OCI-LY7 (cell line): ENCODE measurements around the gene IGSF3. TPM values are rescaled to one million over a fixed set of nuclear protein-coding genes. Genes with fewer than 3 reads are reported as not detected.

Experiments
- BruUV-seq: library from RNA; stranded (reverse); fragments of 400-500 nt; replicated peaks from 2 replicates; lab custom pipeline; 2021; lab: Mats Ljungman, UMichigan
- CTCF ChIA-PET: fragments of 300-600 bp; sonication (Branson Sonifier 250); formaldehyde crosslinking; loops from one replicate; lab custom pipeline; 2022; ENCODE audit warnings: antibody characterized with exemption; ENCODE audit not compliant: unreplicated experiment; lab: Charles Lee
- POLR2A ChIA-PET: fragments of 300-600 bp; sonication (Branson Sonifier 250); formaldehyde crosslinking; loops from one replicate; lab custom pipeline; 2022; ENCODE audit warnings: antibody characterized with exemption; lab: Charles Lee
- DNase-seq: peaks from one replicate; pipeline ENCODE4 v3.0.0-alpha.2; 2015; ENCODE audit warnings: low spot score
- H2AFZ ChIP-seq: fragments of 200-600 bp; sonication (generic), shearing (Covaris generic); 2 replicates; pipeline ENCODE4 v1.6.1; 2014; ENCODE audit warnings: mild to moderate bottlenecking, antibody characterized with exemption, low read length, moderate library complexity
- H3K27ac ChIP-seq: fragments of 200-600 bp; sonication (generic); 2 replicates; pipeline ENCODE4 v1.5.1; 2014; ENCODE audit warnings: mixed run types, low read depth, mild to moderate bottlenecking, moderate library complexity, low read length, inconsistent platforms; ENCODE audit not compliant: poor library complexity, severe bottlenecking
- H3K36me3 ChIP-seq: fragments of 200-600 bp; sonication (generic); 2 replicates; pipeline ENCODE4 v1.6.1; 2014; ENCODE audit warnings: mild to moderate bottlenecking, antibody characterized with exemption, low read length, moderate library complexity, mixed read lengths; ENCODE audit not compliant: insufficient read depth
- H3K4me1 ChIP-seq: fragments of 200-600 bp; sonication (generic); 2 replicates; pipeline ENCODE4 v1.5.1; 2014; ENCODE audit warnings: mild to moderate bottlenecking, low read length; ENCODE audit not compliant: insufficient read depth, poor library complexity, severe bottlenecking
- H3K4me2 ChIP-seq: fragments of 200-600 bp; sonication (generic); 2 replicates; pipeline ENCODE4 v1.6.1; 2014; ENCODE audit warnings: mild to moderate bottlenecking, low read length
- H3K4me3 ChIP-seq: fragments of 200-600 bp; sonication (generic); 2 replicates; pipeline ENCODE4 v1.5.1; 2014; ENCODE audit warnings: mild to moderate bottlenecking, low read depth, low read length; ENCODE audit not compliant: poor library complexity, severe bottlenecking
- H3K79me2 ChIP-seq: fragments of 200-600 bp; sonication (generic); 2 replicates; pipeline ENCODE4 v1.6.1; 2016; ENCODE audit warnings: low read depth, mild to moderate bottlenecking, low read length, moderate library complexity, mixed read lengths; ENCODE audit not compliant: insufficient read depth
- H3K9me2 ChIP-seq: fragments of 200-600 bp; sonication (generic); 2 replicates; pipeline ENCODE4 v1.6.1; 2016; ENCODE audit warnings: mild to moderate bottlenecking, low read length, mixed read lengths; ENCODE audit not compliant: insufficient read depth
- H3K9me3 ChIP-seq: fragments of 200-600 bp; sonication (generic); 2 replicates; pipeline ENCODE4 v1.6.1; 2014; ENCODE audit warnings: mild to moderate bottlenecking, mixed run types, low read length, mixed read lengths
- H4K20me1 ChIP-seq: fragments of 200-600 bp; sonication (generic); 2 replicates; pipeline ENCODE4 v1.6.1; 2014; ENCODE audit warnings: mild to moderate bottlenecking, antibody characterized with exemption, low read length, moderate library complexity, mixed read lengths; ENCODE audit not compliant: insufficient read depth
- CTCF ChIP-seq: fragments of 200-600 bp; sonication (generic); conservative IDR thresholded peaks from 2 replicates; pipeline ENCODE4 v1.5.1; 2014; ENCODE audit warnings: mild to moderate bottlenecking, antibody characterized with exemption, low read length, moderate library complexity, mixed read lengths
- EZH2phosphoT487 ChIP-seq: fragments of 200-600 bp; sonication (generic); IDR thresholded peaks from 2 replicates; pipeline ENCODE4 v1.6.1; 2018; ENCODE audit warnings: low read depth, borderline replicate concordance, mild to moderate bottlenecking, mixed run types, antibody characterized with exemption, low read length, moderate library complexity, mixed read lengths
- intact Hi-C: fragments of 100-400 bp; cut with micrococcal nuclease; formaldehyde crosslinking; loops from one replicate; pipeline ENCODE4 v1.10.0; 2022; ENCODE audit not compliant: unreplicated experiment
- total RNA-seq, 2 experiments: library from RNA; depleted of rRNA in 1 of 2; stranded (reverse); fragments of >200 nt in 1 of 2; shearing (Covaris generic) in 1 of 2; gene quantifications; 2 replicates each; pipeline ENCODE4 v1.2.3, GENCODE V29; 2014 to 2022

IGSF3 gene
- total RNA-seq, 2 experiments from 2014 or later = not detected

- BruUV-seq = no TSS peak
- CTCF ChIA-PET = interaction anchor here (1.0 kb wide), 1 partner anchor 19 kb away, joined by 3 read pairs; no protein-coding TSS in a partner anchor
- no peaks in the 10 kb centered on the region for H3K4me1 ChIP-seq
- H3K36me3 ChIP-seq = no peaks in the 10 kb centered on the region
- no peak overlapping the region for H3K27ac ChIP-seq
- H3K79me2 ChIP-seq = no peaks in the 10 kb centered on the region
- no peak overlapping the region for H3K4me3 ChIP-seq
- H2AFZ ChIP-seq = no peak overlapping the region
- intact Hi-C loops = no loop called here
- POLR2A ChIA-PET = no interaction called here
- DNase-seq = no peak
- no peaks in the 10 kb centered on the region for H3K9me3 ChIP-seq
- no peaks in the 10 kb centered on the region for H4K20me1 ChIP-seq
- no peak overlapping the region for H3K4me2 ChIP-seq
- no peak for TF ChIP-seq CTCF
- TF ChIP-seq EZH2phosphoT487 = no peak
- no peaks in the 10 kb centered on the region for H3K9me2 ChIP-seq
These were observed 39.3 kb upstream of the IGSF3 start for GRCh38 chr1:116706841-116707240.

- Histone ChIP-seq H3K9me3 (no peaks in the 10 kb centered on the region), H3K4me3 (no peak overlapping the region), H3K79me2 (no peaks in the 10 kb centered on the region), H3K4me2 (no peak overlapping the region), H3K4me1 (no peaks in the 10 kb centered on the region), H3K27ac (no peak overlapping the region), H2AFZ (no peak overlapping the region), H3K36me3 (no peaks in the 10 kb centered on the region), H4K20me1 (no peaks in the 10 kb centered on the region), H3K9me2 (no peaks in the 10 kb centered on the region)
- intact Hi-C loops = no loop called here
- ChIA-PET POLR2A (no interaction called here), CTCF (interaction anchor here (1.0 kb wide), 1 partner anchor 20 kb away, joined by 3 read pairs; no protein-coding TSS in a partner anchor)
- no peak for DNase-seq
- TF ChIP-seq CTCF (no peak), EZH2phosphoT487 (no peak)
- BruUV-seq = no TSS peak
These were observed 38.6 kb upstream of the IGSF3 start for GRCh38 chr1:116706123-116706522.

- Histone ChIP-seq H3K79me2 (no peaks in the 10 kb centered on the region), H3K4me3 (no peak overlapping the region), H3K4me2 (no peak overlapping the region), H2AFZ (no peak overlapping the region), H3K4me1 (no peaks in the 10 kb centered on the region), H3K36me3 (no peaks in the 10 kb centered on the region), H3K9me2 (no peaks in the 10 kb centered on the region), H4K20me1 (no peaks in the 10 kb centered on the region), H3K9me3 (no peaks in the 10 kb centered on the region), H3K27ac (no peak overlapping the region)
- TF ChIP-seq EZH2phosphoT487 = no peak
- no peak for TF ChIP-seq CTCF
- ChIA-PET CTCF (no interaction called here), POLR2A (interaction anchor here (1.1 kb wide), 1 partner anchor 113 kb away, joined by 3 read pairs; no protein-coding TSS in a partner anchor)
- BruUV-seq = no TSS peak
- intact Hi-C loops = no loop called here
- no peak for DNase-seq
These were observed 36.7 kb upstream of the IGSF3 start for GRCh38 chr1:116704278-116704677.
